ENCODE measurements around the gene CSNK2A1. TPM values are rescaled to one million over a fixed set of nuclear protein-coding genes. Genes with fewer than 3 reads are reported as not detected.

CSNK2A1 gene
- 79.2 and 117 TPM in 2 replicates for total RNA-seq

DNA sequence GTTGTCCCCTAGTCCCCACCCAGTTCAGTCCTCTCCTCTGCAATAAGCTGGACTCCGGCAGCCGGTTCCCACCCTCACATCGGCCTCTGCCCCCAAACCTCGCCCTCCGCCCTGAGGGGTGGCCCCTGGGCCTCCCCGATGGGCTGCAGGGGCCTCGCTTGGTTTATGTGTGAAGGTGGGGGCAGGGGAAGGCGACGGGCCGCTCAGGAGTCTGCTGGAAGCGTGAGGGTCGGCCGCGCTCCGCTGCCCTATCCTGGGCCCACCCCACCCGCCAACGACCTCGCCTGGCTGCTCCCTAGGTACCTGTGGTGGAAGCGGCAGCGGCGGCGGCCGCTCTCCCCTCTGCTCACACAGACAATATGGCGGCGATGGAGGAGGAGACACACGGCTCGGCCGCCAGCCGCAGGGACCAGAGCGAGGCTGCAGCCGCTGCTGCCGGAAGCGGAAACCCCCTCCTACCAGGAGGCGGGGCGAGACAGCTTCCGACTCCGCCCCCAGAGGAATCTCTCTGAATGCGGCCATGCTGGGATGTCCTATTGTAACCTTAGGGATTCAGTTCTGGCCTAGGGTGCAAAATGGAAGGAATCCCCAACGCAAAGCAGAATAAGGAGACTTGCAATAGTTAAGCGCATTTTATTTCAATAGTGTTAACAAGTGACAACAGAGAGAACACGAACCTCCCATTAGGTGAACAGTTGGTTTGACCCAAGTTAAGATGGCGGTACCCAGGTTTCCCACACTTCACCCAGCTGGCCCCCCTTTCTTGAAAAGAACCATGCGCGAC lies at the start of gene CSNK2A1:
Gene CSNK2A1 (minus strand): TSS at position 422 of the 784 bp plus-strand sequence. CDS start 35,239 bp downstream, outside the sequence.
- DNase-seq (ENCODE audit: low read depth): peak; percentile 95
- TF ChIP-seq, protein P1, sequence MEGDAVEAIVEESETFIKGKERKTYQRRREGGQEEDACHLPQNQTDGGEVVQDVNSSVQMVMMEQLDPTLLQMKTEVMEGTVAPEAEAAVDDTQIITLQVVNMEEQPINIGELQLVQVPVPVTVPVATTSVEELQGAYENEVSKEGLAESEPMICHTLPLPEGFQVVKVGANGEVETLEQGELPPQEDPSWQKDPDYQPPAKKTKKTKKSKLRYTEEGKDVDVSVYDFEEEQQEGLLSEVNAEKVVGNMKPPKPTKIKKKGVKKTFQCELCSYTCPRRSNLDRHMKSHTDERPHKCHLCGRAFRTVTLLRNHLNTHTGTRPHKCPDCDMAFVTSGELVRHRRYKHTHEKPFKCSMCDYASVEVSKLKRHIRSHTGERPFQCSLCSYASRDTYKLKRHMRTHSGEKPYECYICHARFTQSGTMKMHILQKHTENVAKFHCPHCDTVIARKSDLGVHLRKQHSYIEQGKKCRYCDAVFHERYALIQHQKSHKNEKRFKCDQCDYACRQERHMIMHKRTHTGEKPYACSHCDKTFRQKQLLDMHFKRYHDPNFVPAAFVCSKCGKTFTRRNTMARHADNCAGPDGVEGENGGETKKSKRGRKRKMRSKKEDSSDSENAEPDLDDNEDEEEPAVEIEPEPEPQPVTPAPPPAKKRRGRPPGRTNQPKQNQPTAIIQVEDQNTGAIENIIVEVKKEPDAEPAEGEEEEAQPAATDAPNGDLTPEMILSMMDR (IDR thresholded peaks at IDR 0.05; ENCODE audit: insufficient read depth, low read depth, low read length): no peak

DNA sequence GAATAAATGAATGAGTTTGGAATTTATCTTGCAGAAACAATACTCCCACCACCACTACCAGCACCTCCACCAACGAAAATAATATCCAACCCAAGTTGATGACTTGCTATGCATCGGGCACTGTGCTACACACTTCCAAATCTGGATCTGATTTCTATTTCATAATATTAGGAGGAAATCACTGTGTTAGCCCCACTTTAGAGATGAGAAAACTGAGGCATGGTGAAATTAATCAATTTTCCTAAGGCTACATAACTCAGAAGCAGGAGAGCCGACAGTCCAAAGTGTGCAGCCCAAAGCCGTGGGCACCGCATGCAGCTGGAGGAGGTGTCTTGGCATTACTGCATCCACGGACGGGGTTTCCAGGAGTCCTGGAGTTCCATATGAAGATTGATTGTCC lies 48.9 kb upstream of the CSNK2A1 start:
- TF ChIP-seq, protein P1 (IDR thresholded peaks at IDR 0.05; ENCODE audit: insufficient read depth, low read depth, low read length): no peak
- no peak for DNase-seq (ENCODE audit: low read depth)
- H3K4me3 ChIP-seq (ENCODE audit: low read depth, low read length): no peak overlapping the region

More for the DNA sequence above, at the start of gene CSNK2A1:
- peak within 1 kb of the TSS; percentile 97 for H3K4me3 ChIP-seq (ENCODE audit: low read depth, low read length)

DNA sequence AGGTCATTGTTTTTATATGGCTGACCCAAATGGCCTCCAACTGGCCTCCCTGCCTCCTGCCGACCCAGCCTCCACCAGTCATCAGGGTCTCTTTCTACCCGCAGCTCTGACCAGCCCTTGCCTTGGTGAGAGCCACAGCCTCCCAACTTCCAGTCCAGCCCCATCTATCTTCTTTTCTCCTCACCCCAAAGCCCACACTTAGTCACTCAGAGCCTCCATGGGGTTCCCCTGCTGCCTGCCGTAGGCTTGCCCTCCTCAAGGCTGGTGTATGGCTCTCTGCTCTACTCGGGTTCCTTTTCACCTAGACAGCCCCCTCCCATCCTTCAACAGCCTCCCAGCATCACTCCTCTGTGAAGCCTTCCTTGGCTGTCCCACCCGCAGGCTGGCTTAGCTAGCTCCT lies 48.4 kb upstream of the CSNK2A1 start:
- DNase-seq (ENCODE audit: low read depth): no peak
- TF ChIP-seq, protein P1 (IDR thresholded peaks at IDR 0.05; ENCODE audit: insufficient read depth, low read depth, low read length): no peak
- no peak overlapping the region for H3K4me3 ChIP-seq (ENCODE audit: low read depth, low read length)

DNA sequence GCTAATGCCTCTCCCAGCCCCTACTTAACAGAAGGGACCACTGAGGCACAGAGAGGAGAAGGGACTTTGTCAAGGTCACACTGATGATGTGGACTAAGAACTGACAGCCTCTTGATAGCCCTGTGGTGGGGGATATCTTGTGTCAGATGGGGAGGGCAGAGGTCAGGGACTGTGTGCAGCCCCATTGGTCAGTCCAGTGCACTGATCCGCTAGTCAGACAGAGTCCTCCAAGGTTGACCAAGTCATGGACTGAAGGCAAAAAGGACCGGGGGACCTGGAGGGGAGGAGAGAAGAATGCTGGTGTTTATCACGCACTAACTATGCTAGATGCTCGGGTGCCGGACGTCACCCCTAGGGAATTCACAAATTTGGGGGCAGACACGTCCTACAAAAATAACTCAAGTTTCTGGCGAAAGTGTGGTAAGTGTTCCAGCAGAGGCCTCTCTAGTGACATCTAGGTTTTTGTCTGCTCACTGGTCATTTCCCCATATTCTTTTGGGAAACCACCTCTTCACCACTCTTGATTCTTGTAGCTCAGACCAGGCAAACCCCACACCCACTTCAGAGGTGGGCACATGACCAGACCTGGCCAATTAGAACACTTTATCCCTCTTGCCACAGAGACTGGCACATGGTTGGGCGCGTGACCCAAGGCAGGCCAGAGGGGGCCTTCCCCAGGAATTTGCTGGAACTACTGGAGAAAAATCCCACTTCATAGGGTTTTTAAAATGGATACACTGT lies 45.5 kb upstream of the CSNK2A1 start:
- TF ChIP-seq, protein P1 (IDR thresholded peaks at IDR 0.05; ENCODE audit: insufficient read depth, low read depth, low read length): no peak

GRCh38 chr20:588476-588875 lies 44.9 kb upstream of the CSNK2A1 start:
- TF ChIP-seq, protein P1 (IDR thresholded peaks at IDR 0.05; ENCODE audit: insufficient read depth, low read depth, low read length): no peak
- no peak for DNase-seq (ENCODE audit: low read depth)
- H3K4me3 ChIP-seq (ENCODE audit: low read depth, low read length): no peak overlapping the region

More for the DNA sequence above, 45.5 kb upstream of the CSNK2A1 start:
- H3K4me3 ChIP-seq (ENCODE audit: low read depth, low read length): no peak overlapping the region
- DNase-seq (ENCODE audit: low read depth): no peak

DNA sequence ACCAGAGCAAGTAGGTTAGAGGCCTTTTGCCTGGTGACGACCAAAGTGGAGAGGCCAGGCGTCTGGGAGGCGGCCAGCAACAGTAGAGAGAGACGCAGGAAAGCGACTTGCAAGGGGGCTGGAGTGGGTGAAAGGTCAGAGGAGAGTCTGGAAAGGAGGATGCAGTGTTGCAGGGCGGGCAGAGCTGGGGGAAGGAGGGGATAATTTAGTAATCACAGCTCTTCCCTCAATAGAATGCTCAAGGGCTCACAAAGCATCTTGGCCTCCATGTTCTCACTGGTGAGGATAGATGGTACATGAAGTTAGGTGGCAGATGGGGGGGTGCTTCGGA lies 41.3 kb upstream of the CSNK2A1 start:
- no peak for DNase-seq (ENCODE audit: low read depth)
- TF ChIP-seq, protein P1 (IDR thresholded peaks at IDR 0.05; ENCODE audit: insufficient read depth, low read depth, low read length): no peak
- no peak overlapping the region for H3K4me3 ChIP-seq (ENCODE audit: low read depth, low read length)

Data from fibroblast of villous mesenchyme (primary cell).